ENCODE measurements around the gene OR51S1. TPM values are rescaled to one million over a fixed set of nuclear protein-coding genes. Genes with fewer than 3 reads are reported as not detected.

The OR51S1 gene
- total RNA-seq, 4 donors from 2014 or later = not detected

- Histone ChIP-seq H3K4me1 (no peaks in the 10 kb centered on the region), H3K27ac (no peak overlapping the region), H3K36me3 (no peaks in the 10 kb centered on the region), H3K27me3 (no peaks in the 10 kb centered on the region), H3K4me3 (no peak overlapping the region), H3K9me3 (no peaks in the 10 kb centered on the region)
- TF ChIP-seq CTCF (IDR thresholded peaks at IDR 0.05) (no peak), POLR2A (IDR thresholded peaks at IDR 0.05) (no peak)
- intact Hi-C loops (cut with DNase I) = no loop called here
- 33 to 47% methylated on average over 2 of the region's 2 CpGs for WGBS, 2 donors
- no peak for DNase-seq
These were observed 18.1 kb downstream of the OR51S1 start for GRCh38 chr11:4830909-4831308.

DNA sequence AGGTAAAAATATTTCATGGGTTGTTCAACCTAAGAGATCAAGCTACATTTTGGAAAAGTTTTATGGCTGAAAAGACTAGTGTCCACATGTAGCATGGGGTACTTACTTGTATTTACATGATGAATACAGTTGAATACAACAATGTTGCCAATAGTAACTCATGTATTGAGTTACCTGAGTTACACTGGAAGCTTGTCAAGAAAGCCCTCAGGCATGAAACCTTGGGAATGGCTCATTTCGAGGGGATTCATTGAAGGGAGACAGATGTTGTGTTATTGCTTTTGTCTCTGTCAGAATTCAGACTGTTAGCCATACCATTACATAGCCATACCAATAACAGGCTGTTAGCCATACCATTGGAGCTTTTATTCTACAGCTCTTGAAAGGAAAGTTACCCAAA lies 18.7 kb downstream of the OR51S1 start:
- WGBS, 2 donors = 24% methylated on average over 1 of the region's 1 CpG; no CpG with 5 or more reads in 1 of the 2 donors
- DNase-seq = no peak
- intact Hi-C loops (cut with DNase I) = no loop called here
- no peaks in the 10 kb centered on the region for H3K36me3 ChIP-seq
- no peak for TF ChIP-seq CTCF (IDR thresholded peaks at IDR 0.05)
- TF ChIP-seq POLR2A (IDR thresholded peaks at IDR 0.05) = no peak
- no peaks in the 10 kb centered on the region for H3K4me1 ChIP-seq
- no peak overlapping the region for H3K27ac ChIP-seq
- no peaks in the 10 kb centered on the region for H3K27me3 ChIP-seq
- H3K9me3 ChIP-seq = no peaks in the 10 kb centered on the region
- H3K4me3 ChIP-seq = no peak overlapping the region

GRCh38 chr11:4826425-4826824 lies 22.6 kb downstream of the OR51S1 start:
- Histone ChIP-seq H3K4me3 (no peak overlapping the region), H3K9me3 (no peaks in the 10 kb centered on the region), H3K27ac (no peak overlapping the region), H3K27me3 (no peaks in the 10 kb centered on the region), H3K36me3 (no peaks in the 10 kb centered on the region), H3K4me1 (no peaks in the 10 kb centered on the region)
- TF ChIP-seq CTCF (IDR thresholded peaks at IDR 0.05) (no peak), POLR2A (IDR thresholded peaks at IDR 0.05) (no peak)
- intact Hi-C loops (cut with DNase I) = no loop called here
- DNase-seq = no peak

DNA sequence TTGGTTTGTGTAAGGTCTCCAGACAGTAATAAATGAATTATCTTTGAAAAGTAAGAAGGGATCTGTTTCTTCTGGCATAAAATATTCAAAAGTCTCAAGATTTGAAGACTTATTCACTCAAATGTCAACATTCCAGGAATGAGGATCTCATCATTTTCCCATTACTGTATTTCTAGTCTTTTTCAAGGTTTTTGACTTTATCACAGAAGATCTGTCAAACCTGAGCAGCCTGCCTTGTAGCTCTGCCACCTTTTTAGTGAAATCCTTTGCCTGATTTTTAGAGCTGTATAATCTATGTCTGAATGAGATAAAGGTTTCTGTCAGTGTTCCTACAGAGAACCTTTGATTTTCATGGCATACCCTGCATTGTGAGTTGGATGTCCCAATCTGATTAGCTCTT lies 23.9 kb downstream of the OR51S1 start:
- no peak for DNase-seq
- intact Hi-C loops (cut with DNase I) = no loop called here
- H3K27ac ChIP-seq = no peak overlapping the region
- no peaks in the 10 kb centered on the region for H3K27me3 ChIP-seq
- TF ChIP-seq POLR2A (IDR thresholded peaks at IDR 0.05) = no peak
- TF ChIP-seq CTCF (IDR thresholded peaks at IDR 0.05) = no peak
- no peak overlapping the region for H3K4me3 ChIP-seq
- H3K9me3 ChIP-seq = no peaks in the 10 kb centered on the region
- no peaks in the 10 kb centered on the region for H3K36me3 ChIP-seq
- H3K4me1 ChIP-seq = no peaks in the 10 kb centered on the region

- Histone ChIP-seq H3K4me3 (no peak within 1 kb of the TSS), H3K27me3 (no peaks in the 10 kb centered on the region), H3K36me3 (no peaks in the 10 kb centered on the region), H3K27ac (no peak within 1 kb of the TSS), H3K4me1 (no peaks in the 10 kb centered on the region), H3K9me3 (no peaks in the 10 kb centered on the region)
- WGBS, 2 donors = 73 to 74% methylated on average over 1 of the region's 1 CpG
- DNase-seq = no peak
- intact Hi-C loops (cut with DNase I) = no loop called here
- TF ChIP-seq POLR2A (IDR thresholded peaks at IDR 0.05) = no peak
- TF ChIP-seq CTCF (IDR thresholded peaks at IDR 0.05) = no peak
These were observed 28.0 kb downstream of the OR51S1 start, which contains the start of gene OR51F2 for GRCh38 chr11:4821021-4821420. Gene OR51F2, plus strand, starts transcription at chr11:4821321. Its CDS starts 101 bp downstream, at chr11:4821422.
